GM18951 (cell line): ENCODE measurements around the gene BICD1.

Experiments
- POLR2A ChIP-seq: IDR thresholded peaks from 4 replicates; pipeline ENCODE4 v1.6.1; 2011; ENCODE audit warnings: mild to moderate bottlenecking; ENCODE audit not compliant: insufficient read length, insufficient read depth; ENCODE audit errors: extremely low read depth
- in situ Hi-C: fragments of 300-500 bp; cut with MboI; formaldehyde crosslinking; loops from one replicate; pipeline ENCODE4 v1.12.0; 2022; ENCODE audit warnings: low sequenced_read_pairs, mixed read lengths, inconsistent platforms; ENCODE audit not compliant: unreplicated experiment

The BICD1 gene

DNA sequence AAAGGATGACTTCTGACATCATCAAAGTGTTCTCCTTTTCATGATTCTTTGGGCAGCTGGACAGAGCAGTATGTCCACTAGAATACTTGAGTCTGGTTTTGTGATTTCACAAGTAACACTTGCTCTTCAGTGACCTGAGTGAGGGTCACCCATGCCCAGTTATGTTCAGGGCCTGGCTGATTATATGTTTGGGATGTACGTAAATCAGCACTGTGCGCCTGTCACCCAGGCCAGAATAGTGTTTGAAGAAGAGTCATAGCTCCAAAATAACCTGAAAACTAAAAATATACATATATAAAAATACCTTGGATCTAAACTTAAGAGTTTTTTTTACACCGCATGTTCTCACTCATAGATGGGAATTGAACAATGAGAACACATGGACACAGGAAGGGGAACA, 3.8 kb downstream of the BICD1 start:
- in situ Hi-C loops, result no loop called here
- no peak for TF ChIP-seq POLR2A

DNA sequence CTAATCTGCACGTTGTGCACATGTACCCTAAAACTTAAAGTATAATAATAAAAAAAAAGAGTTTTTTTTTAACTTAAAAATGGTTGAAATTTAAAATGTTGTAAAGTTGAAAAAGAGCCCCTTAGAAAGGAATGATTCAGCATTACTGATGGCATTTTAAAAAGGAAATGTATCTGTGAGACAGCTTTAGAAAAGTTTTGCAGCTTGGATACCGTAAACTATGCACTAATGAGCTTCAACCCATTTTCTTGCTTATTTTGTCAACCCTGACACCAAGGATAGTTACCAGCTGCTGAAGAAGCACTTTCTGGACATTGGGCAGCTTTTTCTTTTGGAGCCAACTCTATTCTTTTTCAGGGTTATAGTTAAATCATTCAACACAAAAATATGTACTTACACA, 4.3 kb downstream of the BICD1 start:
- in situ Hi-C loops, result no loop called here
- TF ChIP-seq POLR2A, result no peak

DNA sequence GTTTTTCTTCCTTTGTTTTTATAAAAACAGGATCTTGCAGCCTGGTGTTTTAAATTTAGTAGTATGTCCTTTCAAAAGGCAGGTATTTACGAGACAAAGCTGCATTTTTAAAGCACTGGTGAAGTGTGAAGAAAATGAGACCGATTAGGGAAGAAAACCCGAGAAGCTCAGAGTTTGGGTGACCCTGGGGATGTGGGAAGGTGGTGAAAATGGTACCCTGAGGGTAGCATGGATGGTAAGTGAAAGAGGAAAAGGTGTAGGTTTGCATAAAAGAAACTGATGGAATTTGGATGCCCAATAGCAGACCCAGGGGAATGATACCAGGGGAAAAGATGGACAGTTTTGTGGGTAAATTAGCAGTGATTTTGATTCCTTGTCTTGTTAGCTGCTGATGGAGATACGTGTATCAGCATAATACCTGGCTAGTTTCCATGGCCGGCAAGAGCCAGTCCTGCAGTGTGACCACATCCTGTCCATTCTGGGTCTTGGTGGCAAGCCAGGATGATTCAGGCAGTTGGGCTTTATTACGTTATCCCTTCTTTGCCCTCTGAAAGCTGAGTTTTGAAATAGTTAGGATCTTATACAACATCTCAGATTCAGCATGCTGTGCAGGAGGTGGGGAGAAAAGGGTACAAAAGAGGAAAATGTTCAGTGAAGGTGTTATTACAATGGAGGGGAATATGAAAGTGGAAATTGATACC, 8.9 kb downstream of the BICD1 start:
- TF ChIP-seq POLR2A, result no peak
- in situ Hi-C loops, result no loop called here

DNA sequence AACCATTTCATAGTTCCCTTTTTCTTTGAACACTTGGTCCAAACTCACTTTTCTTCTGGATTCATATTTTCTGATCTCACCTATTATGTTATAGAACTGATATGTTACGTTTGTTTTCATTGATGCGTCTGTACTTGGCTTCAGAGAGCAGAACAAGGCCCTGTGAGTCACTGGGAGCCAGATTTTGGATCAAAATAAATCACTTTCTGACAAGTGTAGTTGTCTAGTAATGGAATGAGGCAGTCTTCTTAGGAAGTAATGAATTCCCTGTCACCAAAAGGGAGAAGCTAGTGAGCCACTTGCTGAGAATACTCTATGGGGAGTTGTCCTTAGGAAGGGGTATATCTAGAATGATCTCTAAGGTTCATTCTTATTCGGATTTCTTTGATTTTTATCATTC, 10.2 kb downstream of the BICD1 start:
- in situ Hi-C loops, result no loop called here
- TF ChIP-seq POLR2A, result no peak

DNA sequence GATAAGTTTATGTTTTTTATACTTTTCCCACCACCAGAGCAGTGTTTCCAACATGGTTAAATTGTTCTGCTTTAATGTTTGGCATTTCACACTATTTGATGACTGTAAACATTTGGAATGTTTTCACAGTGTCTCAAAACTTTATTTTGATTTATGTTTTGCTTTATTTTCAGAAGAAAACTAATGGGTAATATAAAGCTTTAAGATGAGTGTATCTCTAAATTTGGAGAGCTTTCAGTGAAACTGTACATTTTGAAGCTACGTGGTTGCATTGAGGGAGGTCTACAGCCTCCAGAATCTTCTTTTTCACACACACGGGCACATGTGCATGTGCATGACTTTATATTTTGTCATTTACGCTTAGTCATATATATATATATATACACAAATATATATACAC, 10.7 kb downstream of the BICD1 start:
- in situ Hi-C loops, result no loop called here
- TF ChIP-seq POLR2A, result no peak

DNA sequence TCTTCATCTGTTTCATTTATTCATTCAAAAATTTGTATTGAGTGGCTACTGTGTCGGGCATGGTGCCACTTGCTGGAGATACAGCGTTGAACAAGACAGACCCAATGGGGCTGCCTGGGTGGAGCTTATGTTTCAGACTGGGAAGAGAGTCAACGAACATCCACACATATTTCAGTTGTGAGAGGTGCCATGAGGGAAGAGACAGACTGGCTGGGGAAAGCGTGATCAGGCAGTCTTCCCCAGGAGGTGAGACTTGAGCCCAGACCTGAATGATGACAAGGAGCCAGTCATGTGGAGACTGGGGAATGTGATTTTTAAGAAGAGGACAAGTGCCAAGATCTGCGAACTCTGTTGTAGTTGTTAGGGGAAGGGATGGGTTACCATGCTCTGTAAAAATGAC, 12.2 kb downstream of the BICD1 start:
- TF ChIP-seq POLR2A, result no peak
- in situ Hi-C loops, result no loop called here

DNA sequence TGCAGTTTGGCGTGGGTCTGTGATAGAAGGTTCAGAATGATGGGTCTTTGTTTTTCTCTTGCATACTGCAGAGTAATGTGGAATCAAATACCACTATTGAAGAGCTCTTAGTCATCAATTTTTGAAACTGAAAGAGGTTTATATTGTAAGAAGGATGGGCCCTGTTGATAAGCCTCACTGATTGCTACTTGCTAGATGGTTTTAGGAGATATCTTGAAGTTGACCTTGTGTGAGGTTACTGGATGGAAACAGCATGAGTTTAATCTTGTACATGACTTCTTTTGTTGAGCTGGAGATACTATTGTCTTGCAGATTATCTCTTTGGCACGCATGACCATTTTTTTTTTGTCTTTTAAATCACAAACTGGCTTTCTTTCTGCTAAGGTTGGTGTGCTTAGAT, 13.8 kb downstream of the BICD1 start:
- in situ Hi-C loops, result no loop called here
- TF ChIP-seq POLR2A, result no peak

DNA sequence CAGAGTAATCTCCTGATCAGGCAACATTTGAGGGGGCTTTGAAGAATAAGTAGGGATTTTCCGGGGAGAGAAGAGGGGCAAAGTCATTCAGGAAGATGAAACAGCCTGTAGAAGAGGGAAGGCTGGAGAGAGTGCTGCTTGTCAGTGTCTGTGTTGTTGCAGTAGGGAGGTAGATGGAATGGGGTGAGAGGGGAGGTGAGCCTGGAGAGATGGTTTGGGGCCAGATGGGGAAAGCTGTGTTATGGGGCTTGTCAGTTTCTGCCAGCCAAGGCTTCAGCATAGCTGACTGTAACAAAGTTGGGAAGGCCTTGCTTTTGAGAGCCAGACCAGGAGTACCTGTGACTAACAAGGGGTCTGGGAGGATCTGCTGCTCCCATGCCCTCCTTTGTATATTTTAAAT, 18.0 kb downstream of the BICD1 start:
- in situ Hi-C loops, result no loop called here

DNA sequence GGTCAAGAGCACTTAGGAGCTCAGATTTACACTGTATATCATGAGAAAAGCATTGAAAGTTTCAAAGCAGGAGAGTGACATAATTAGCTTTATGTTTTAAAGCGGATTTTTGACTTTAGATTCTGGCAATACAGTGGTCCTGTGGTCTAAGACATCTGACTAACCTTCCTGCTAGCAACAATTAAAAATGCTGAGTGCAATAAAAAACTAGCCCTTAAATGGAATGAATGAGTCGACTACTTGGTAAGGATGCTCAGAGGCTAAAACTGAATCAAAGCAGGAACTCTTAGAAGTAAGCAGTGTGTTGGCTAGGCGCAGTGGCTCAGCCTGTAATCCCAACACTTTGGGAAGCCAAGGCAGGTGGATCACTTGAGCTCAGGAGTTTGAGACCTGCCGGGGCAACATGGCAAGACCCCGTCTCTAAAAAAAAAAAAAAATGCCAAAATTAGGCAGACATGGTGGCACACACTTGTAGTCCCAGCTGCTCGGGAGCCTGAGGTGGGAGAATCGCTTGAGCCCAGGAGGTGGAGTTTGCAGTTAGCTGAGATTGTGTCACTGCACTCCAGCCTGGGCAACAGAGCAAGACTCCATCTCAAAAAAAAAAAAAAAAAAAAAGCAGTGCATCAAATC, 18.9 kb downstream of the BICD1 start:
- TF ChIP-seq POLR2A, result no peak
- in situ Hi-C loops, result no loop called here

More for the DNA sequence above, 18.0 kb downstream of the BICD1 start:
- TF ChIP-seq POLR2A, result no peak

DNA sequence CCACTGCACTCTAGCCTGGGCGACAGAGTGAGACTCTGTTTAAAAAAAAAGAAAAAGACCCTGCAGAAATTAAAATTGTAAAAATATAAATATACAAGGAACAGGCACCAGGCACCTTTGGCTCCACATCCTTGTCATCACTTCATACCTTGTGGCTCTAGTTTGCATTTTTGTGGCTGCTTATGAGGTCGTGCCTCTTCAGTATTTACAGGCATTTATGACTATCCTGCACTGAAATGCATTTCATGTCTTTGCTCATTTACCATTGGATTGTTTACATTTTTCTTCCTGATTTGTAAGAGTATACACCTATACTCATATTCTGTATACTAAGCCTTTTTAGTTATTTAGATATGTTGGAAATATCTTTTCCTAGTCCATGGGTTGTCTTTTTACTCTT, 20.1 kb downstream of the BICD1 start:
- in situ Hi-C loops, result no loop called here
- TF ChIP-seq POLR2A, result no peak

DNA sequence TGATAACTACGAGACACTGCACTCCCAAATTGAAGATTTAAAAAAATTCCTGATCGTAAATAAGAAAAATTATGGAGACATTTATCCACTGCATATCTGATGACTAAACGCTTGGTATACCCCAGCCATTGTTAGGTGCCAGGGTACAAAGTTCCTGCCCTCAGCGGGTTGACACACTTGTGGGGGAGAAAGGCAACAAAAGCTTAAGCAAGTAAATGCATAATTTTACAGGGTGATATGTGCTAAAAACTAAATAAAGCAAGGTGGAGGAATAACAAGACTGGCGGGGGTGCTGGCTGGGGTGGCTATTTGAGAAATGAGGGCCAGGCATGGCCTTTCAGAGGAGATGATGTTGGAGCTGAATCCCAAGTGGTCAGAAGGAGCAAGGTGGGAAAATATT, 25.0 kb downstream of the BICD1 start:
- in situ Hi-C loops, result no loop called here
- no peak for TF ChIP-seq POLR2A

DNA sequence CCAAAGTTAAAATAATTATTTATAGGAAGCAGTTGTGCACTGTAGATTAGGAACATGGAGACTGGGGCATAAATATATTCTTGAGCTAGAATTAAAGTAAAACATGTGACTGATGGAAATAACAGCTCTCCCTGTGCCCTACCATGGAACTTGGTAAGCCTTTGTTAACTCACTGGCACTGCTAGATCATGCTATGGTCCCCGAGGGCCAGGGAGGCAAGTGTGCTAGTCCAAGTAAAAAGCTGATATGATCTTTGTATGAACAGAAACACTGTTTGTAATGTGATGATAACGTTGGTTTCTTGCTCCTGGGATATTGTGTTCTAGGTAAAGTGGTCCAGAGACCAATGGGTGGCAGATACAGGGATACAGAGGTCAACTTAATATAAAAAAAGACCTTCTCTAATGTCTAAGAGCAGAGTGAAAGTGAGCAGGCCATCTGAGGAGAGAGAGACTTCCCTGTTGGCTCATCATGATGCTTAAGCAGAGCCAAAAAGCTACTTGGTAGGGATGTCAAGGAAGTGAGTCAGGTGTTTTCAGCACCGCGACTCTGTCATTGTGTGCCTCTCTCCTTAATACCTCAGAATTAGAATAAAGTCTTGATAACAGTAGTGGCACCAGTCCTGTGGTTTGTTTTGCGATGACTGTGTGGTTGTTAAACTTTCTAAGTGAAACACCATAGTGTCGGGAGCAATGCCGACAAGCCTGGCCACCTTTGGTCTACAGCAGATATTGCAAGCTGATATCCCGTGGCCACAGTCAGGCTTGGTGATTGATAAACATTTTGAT, 27.6 kb downstream of the BICD1 start:
- in situ Hi-C loops, result no loop called here
- TF ChIP-seq POLR2A, result no peak

DNA sequence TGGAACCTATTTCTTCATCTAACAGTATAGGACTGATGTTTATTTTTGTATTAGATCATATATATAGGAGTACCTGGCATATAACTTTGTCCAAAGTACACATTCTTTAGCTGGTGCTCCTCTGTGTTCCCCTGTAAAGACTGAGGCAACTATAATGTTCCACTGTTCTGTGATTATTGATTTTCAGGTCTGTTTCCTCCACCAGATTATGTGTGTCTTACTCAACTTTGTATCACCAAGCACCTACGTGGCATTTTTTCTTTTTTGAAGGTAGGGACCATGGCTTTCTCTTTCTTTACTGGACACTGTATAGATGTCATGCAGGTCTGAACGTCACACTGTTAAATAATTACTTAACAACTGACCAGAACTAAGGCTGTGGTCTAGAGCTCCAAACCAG, 29.3 kb downstream of the BICD1 start:
- no peak for TF ChIP-seq POLR2A
- in situ Hi-C loops, result no loop called here

DNA sequence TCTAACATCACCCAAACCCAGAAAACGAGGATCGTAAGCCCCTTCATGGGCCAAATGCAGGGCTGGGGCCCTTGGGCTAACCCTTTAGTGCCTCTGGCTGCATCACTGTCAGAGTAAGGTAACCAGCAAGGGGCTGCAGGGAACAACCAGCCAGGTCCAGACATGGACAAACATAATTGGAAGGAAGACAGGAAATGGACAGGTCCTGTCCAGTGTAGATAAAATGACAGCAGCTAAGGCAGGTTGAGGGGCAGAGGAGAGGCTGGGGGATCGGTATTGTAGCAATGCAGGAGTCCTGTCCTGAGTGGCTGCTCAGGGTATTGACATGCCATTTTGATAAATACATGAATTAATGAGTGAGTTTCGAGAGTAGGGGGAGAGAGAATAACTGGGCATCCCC, 29.8 kb downstream of the BICD1 start:
- no peak for TF ChIP-seq POLR2A

More for the DNA sequence above, 29.8 kb downstream of the BICD1 start:
- in situ Hi-C loops, result no loop called here
